Stimulated activated CD4-positive, alpha-beta T cell treated with anti-CD3 and anti-CD28 coated beads, Interleukin-12 subunit alpha, Interleukin-12 subunit beta, amount 100 ng/mL, for 4 hours (primary cell): ENCODE measurements around the gene MED17.

Experiments
- DNase-seq: peaks from one replicate; pipeline ENCODE4 v3.0.0-alpha.2; 2020

MED17 gene

DNA sequence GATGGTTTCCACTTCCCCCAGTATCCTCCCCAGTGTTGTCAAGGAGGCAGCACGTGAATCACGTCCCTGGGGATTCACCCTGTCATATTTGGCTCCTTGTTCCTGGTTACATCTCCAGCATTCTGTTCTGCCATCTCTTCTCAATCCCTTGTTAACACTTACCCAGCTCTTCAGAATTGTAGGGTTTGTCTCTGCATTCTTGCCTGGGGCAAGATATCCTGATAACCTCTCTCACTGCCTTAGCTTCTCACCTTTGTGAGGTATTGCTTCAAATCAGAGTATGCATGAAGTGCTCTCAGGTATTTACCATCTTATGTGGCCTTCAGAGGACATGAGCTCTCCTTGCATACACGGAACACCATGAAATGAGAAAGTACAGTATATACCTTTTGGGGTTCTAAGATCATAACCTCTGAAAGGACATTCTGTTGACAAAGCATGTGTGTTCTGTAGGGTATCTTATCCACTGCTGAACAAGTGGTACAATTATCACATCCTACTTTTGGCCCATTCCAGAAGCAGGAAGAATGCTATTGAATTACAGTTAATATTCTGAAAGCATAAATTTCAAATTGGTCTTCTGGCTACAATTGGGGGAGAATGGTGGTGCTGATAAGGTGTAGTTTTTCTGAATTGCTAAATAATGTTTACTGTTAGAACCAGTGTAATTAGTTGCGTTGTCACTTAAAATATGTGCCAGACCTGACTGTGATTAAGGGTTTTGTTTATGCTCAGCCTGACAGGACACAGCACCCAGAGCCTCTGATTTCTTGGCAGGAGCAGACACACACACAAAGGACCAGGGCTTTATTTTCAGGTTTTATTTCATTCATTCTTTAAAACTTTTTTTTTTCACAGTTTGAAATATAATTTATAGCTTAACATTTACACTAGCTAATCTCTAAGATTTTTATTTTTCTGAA is 33.6 kb downstream of the MED17 start:
- no peak for DNase-seq

DNA sequence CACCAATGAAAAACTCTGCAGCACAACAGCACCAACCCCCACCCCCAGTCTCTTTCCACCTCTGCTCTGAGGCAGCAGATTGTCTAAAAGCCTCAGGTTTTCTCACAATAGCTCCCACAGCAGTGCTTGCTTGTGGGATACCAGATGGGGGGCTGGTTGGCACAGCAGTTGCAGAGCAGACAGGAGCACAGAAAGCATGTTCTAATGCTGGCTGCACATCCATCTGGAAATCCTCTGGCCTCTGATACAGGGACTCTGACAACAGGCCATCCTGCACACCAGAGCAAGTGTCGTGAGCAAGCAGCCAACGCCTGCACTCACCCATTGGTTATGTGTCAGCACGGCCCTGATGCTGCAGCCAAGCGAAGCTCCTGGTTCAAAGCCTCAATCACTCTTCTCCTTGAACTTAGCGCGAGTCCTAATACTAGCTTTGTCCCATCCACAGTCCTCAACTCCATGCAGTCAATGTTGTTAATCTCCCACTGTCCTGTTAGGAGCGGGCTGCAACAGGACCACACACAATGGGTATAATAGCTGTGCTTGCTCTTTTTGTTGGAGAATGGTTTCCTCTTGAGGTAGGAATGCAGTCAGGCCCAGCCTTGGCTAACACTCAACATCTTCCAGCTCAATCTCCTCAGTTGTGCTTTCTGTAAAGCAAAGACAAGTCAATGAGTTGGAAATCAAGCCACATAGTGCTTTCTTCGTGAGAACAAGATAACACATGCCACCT is 36.0 kb downstream of the MED17 start:
- DNase-seq = no peak

DNA sequence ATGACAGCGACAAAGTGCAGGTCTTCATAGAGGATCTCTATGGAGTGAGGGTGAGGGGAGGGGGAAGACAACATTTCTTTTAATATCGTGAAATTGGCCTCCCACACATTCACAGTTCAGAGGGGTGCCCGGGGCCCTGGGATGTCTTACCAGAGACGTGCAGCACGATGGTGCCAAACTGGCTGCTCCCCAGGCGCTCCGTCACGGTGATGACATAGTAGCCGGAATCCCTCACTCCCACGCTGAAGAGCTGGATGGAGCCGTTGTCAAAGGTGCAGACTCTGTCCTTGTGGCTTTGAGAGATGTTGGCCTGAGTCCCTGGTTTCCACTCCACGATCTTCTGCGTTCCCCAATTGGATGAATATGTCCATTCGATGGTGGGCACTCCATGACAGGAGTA is 36.8 kb downstream of the MED17 start:
- no peak for DNase-seq

DNA sequence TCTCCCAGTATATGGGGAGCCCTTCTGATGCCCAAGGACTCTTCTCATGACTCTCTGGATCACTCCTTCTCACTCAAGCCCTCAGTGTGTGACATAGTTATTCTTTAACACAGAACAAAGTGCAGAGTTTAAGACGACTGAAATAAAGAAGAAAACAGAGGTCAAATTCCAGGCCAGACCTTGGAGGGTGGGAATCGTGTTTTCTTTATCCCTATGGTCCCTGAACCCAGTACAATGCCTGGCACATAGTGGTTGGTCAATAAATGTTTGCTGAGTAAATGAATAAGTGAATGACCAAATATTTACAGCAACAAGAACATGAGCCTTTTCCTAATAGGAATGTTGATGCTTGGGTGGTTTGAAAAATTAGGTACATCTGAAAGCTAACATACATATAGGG is 37.5 kb downstream of the MED17 start:
- DNase-seq = no peak

DNA sequence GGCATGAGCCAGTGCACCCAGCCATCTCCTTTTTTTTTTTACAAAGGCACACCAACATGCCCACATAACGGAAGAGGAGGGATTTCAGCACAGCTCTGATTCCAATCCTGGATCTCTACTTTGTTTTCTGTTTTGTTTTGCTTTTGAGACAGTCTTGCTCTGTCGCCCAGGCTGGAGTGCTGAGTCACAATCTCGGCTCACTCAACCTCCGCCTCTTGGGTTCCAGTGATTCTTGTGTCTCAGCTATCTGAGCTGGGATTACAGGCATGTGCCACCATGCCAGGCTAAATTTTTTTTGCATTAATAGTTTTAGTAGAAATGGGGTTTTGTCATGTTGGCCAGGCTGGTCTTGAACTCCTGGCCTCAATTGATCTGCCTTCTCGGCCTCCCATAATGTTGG is 38.3 kb downstream of the MED17 start:
- DNase-seq = no peak

DNA sequence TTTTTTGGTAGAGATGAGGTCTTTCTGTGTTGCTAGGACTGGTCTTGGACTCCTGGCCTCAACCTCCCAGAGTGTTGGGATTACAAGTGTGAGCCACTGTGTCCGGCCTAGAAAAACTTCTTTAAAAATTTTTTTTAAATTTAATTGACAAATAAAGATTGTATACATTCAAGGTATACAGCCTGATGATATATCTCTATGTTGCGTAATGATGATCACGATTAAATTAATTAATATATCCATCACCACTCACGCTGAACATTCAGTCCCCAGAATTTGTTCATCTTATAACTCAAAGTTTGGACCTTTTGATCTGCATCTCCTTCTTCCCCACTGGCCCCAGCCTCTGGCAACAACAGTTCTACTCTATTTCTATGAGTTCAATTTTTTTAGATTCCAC is 39.1 kb downstream of the MED17 start:
- DNase-seq = no peak

DNA sequence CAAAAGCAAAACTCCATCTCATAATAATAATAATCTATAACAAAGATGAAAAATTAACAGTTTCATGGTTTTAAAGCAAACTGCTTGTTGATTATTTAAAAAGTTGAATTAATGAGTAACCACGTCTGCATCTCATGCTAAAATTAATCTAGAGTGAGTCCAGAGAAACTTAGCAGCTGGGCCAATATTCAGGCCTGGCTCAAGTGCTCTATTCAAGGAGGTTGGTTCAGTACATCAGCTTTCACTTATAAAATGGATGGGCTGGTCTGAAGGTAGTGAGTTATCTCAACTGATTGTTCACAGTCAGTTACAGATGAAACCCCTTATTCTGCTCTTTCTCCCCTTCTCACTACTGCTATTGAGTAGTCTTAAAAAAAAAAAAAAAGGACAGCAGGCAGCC is 43.3 kb downstream of the MED17 start:
- DNase-seq = no peak

DNA sequence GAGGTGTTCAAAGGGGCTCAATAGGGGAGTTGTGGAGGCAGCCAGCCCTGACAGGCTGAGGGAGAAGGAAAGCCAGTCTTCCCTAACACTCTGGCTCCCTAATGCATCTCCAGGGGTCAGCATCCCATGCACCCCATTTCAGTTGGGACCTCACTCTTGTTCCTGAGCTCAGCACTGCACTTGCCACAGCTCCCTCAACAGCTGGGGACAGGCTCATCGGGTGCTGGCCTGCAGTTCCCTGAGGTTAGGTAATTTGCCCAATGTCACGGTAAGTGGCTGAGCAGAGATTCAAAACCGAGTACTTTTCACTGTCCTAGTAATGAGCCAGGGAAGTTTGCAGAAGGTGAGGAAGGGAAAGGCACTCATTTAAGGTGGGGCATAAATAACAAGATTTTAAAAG is 45.5 kb downstream of the MED17 start:
- no peak for DNase-seq

DNA sequence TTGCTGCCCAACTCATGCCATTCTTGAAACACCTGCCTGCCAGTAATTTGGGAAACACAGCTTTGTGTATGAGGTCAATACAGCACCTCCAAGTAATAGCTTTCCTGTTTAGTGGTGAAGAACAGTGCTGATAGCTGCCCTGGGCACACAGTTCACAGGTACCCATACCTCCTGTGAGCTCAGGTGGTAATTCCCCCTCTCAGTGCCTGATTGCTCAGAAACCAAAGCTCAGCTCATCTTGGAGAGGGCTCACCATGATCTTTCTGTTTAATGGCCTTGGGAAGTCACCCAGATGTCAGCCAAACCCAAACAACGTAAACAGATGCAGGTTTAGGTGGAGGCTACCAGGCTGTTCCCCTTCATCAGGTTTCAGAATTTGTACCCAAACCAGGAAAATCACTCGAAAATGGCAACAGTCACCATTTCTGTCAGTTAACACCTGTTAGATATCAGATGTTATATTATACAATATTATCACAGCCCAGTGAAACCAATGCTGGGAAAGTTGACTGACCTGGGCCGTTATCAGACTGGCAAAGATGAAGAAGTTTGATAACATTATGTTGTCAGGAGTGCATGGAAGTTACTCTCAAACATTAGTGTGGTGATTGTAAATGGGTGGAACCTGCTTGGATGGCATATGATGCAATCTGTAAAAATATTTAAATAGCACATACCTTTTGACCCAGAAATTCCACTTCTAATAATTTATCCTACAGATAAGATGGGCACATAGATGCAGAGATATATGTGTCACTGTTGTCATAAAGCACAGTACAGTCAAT is 47.5 kb downstream of the MED17 start:
- DNase-seq = no peak

DNA sequence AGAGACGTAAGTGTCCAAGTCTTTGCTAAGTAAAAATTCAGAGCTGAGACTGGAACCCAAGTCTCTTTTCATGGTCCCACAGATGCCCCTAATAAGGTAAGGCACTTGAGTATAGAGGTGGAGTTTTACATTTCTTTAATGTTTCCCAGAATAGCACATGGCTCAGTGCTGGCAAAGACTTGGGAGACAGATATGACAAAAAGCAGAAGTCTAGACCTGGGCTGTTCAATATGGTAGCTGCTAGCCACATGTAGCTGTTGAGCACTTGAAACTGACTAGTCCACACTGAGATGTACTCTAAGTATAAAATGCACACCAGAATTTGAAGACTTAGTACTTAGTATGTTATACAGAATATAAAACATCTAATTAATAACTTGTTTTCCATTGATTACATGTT is 48.7 kb downstream of the MED17 start:
- no peak for DNase-seq

DNA sequence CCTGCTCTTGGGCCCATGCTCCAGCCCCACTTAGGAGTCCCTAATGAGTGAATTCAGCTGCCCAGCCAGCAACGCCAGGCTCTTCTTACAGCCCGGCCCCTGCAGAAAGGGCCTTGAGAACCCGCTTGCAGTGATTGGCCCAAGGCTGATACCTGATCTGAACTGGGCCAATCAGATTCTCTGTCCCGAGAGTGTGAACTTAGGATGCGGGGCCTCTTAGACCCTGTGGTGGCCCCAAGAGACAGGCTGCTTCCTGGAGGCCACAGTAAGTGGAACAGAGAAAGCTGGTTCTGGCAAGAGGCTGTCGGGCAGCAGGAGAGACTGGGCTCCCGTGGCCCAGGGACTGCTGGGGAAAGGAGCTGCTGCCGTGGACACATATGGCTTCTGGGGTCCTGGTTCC is 54.9 kb downstream of the MED17 start:
- no peak for DNase-seq

DNA sequence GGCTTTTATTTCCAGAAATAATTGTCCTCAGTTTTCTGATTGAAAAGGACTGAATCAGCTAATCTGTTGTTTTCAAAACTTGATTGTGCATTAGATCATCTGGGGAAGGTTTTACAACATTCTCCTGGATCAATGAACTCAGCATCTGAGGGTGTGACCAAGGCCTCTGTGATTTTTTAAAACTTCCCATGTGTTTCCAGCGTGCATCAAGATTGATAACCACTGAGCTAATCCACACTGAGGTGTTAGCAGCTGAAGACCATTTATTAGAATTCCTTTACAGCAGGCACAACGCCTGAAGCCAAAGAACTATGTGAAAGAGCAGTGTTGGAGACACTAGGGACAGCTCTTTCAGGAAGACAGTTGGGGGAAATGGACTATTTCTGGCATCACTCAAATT is 56.1 kb downstream of the MED17 start:
- no peak for DNase-seq

DNA sequence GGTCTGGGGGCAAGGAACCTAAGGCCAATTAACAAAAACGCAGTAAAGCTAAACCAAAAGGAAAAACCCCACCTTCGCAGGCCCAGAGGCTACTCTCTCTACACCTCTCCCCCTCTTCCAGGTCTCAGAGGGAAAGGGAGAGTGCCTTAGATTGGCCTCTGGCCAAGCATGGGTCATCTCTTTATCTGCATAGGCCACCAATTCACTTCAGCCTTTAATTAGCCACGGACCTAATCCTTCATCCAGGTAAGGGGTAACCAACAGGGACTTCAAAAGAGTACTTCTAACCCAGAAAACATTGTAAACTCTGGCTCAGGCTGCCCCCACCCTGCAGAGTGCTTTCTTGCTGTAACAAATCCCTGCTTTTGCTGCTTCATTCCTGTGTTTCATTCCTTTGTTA is 56.9 kb downstream of the MED17 start:
- no peak for DNase-seq

DNA sequence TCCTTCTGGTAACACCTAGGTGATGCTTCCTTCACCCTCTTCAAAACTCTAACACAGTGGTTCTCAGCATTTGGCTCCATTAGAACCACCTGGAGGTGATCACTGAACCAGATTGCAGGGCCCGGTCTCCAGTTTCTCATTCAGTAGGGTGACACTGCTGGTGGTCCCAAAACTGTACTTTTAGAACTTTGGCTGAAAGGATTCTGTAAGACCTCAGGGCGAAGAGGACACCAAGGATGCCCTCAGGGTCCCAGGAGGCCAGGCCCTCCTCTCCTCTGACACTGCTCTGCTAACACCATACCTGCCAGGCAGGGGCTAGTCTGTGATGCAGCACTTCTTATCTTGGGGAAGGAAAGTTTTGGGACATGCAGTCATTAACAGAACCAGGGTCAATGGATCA is 57.4 kb downstream of the MED17 start:
- no peak for DNase-seq

DNA sequence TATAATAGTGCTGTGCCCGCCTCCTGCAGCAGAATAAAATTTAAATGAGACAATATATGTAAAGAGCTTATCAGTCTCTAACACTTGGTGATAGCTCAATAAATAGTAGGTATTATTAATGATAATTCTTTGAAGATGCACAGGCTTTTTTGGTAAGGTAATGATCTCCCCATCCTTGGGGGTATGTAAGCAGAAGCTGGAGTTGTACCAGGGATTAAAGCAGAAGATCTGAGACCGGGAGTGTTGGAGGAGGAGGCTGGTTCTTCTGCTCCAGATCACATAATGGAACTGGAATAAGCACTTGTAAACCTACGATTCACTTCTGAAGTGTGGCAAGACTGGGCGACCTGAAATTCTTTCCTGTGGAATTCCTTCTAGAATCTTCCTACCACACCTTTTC is 58.0 kb downstream of the MED17 start:
- no peak for DNase-seq

DNA sequence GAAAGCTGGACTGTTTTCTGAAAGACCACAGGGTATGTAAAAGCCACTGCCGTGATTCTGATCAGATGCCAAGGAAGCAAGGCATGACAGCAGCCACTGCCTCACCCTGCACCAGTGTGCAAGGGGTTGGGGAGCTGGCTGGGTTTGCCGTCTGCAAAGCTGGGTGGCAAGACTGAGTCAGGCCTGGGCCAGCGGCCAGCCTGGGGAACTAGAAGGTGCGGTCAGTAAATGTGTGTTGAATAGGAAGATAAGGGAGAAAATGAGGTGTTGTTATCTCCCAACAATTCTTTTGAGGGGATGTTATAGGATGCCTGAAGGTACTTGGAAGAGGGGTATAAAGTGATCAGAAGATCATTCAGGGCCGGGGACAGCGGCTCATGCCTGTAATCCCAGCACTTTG is 58.4 kb downstream of the MED17 start:
- no peak for DNase-seq

DNA sequence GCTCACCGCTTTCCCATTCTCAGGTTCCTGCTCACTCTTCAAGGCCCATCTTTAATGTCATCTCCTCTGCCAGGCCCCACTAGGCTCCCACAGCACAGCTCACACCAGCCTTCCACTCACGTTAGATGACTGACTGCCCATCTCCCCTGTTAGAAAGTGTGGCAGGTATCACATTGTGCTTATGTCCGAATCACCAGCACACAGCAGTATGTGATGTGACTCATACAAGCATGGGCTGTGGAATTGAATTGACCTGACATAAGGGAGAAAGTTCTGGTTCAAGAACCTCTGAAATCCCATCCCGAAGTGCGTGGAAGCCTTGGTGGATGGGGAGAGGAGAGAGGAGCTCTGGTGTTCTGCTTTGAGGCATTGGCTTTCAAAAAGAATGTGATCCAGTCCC is 59.8 kb downstream of the MED17 start:
- DNase-seq = no peak

DNA sequence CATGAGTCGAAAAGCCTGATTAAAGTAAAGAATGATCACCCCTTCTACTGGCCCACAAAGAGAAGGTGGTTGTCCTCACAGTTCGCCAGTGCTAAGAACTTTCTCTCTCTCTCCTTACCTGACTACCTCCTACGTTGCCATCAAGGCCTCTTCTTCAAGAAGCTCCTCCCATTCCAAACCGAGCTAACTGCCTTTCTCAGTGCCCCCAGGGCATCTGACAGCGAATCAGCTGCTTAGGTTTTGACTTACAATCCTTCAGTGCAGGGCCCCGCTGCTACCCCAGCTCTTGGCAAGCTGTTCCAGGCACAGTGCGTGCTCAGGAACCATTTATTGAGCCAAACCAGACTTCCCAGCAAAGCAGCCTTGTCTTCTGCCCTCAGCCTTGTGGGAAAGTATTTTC is 60.5 kb downstream of the MED17 start:
- DNase-seq = no peak

DNA sequence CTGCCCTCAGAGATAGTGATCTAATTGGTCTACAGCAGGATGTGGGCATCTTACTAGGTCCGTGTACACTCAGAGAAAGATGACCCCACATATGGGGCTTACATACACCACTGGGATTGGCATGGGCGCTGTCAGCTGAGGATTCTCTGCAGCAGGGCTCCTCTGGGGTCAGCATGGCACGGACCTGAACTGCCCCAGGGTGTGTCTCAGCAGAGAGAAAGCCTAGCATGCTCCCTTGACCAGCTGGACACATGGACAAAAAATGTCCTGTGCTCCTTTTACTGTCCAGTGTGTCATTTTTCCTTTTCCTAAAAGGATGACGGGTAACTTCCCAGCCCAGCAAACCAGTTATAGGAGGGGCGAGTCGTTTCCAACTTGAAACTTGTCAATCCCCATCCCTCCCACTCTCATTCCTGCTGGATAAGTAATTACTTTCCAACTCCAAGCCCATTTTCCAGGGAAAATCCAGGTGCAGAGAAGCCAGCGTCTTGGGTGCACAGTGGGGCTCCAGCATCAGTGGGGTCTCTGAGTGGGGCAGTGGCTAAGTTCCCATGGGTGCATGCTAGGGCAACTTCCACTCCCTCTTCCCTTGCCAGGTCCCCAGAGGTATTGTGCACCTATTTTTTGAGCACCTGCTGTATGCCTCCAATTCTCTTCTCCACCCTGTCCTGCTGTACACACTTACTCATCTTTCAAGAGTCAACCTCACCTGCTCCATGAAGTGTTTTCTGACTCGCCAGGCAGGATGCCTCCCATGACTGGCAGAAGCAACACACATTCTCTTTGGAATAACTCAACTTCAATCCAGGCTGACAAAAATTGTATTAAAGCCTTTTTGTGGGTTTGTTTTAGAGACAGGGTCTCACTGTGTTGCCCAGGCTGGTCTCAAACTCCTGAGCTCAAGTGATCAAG is 61.4 kb downstream of the MED17 start:
- DNase-seq = no peak

DNA sequence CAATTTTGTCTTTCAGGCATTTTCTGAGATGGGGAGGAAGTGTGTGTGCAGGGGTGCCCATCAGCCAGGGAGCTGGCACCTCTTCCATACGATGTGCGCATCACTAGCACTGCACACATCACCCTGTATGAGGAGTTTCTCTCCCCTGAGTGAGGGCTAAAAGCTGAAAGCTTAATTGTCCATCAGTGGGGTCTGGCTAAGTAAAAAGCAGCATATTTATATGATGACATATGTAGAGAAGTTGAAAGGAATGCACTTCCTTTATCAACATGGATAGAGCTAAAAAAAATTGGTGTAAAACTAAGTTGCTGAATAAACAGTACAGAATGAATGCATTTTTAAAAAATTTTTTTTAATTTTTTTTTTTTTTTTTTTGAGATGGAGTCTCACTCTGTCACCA is 62.3 kb downstream of the MED17 start:
- no peak for DNase-seq

DNA sequence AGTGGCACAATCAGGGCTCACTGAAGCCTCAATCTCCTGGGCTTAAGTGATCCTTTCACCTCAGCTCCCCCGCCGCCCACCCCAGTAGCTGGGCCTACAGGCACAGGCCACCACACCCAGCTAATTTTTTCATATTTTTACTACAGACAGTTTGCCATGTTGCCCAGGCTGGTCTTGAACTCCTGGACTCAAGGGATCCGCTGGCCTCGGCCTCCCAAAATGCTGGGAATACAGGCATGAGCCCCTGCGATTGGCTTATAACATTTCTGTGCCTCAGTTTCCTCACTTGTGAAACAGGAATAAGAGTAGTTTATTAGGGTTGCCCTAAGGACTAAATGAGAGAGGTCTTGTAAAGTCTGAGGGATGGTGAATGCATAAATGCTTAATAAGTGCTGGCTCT is 65.1 kb downstream of the MED17 start:
- no peak for DNase-seq

DNA sequence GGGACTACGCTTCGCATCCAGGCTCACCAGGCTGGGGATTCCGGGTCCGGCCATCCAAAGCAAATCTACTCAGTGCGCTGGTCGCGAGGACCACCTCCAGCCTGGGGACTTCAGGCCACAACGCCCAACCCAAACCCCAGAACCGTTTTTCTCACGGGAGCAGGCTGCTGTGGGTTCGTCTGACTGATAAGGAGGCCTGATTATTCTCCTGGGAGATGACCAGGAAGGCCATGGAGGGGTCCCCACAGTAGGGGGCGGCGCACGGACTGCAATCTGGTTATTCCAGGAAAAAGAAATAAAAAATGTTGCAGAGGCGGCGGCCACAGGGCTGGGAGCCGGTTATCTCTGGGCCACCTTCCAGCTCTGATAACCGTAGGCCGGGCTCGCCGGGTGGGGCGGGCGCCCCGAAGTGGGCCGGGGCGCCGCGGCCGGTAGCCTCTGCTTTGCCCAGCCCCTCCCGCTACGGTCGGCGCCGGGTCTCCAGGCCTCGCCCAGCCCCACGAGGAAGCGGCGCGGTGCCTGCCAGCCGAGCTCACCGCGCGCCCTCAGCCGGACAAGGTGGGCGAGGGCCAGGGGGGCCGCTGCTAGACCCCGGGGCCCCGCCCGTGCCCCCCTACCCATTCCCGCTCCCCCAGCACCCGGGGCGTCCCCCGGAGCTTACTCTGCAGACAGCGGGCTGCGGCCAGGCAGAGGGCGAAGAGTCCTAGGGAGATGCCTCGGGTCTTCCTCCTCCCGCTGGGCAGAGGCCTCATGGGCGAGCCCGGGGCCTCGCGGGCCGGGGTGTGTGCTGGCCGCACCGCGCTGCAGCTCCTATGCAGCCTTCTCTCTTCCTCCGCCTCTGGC is 65.9 kb downstream of the MED17 start:
- no peak for DNase-seq
